OCI-LY7 (cell line): Measurements from ENCODE around the gene AXL.
"Not testable (repeated sequence)": the region's sequence is repeated elsewhere in the genome, so short reads cannot be mapped to it uniquely, and the experiment has no call there.

Experiments
- CTCF ChIP-seq: fragments of 200-600 bp; sonication (generic); conservative IDR thresholded peaks from 2 replicates; pipeline ENCODE4 v1.5.1; 2014; ENCODE audit warnings: mild to moderate bottlenecking, antibody characterized with exemption, low read length, moderate library complexity, mixed read lengths
- EZH2phosphoT487 ChIP-seq: fragments of 200-600 bp; sonication (generic); IDR thresholded peaks from 2 replicates; pipeline ENCODE4 v1.6.1; 2018; ENCODE audit warnings: low read depth, borderline replicate concordance, mild to moderate bottlenecking, mixed run types, antibody characterized with exemption, low read length, moderate library complexity, mixed read lengths

GRCh38 chr19:41229338-41229737 is 10.3 kb downstream of the AXL start:
- TF ChIP-seq CTCF, EZH2phosphoT487: not testable (repeated sequence)
